Heart left ventricle (tissue), 13 donors: Measurements from ENCODE around the gene RBMX.

ENCODE experiments used
- POLR2A ChIP-seq, 2 donors: fragments of 450-650 bp; IDR thresholded peaks; one replicate each; pipeline ENCODE4 v1.6.1; 2017; ENCODE audit warnings: antibody characterized with exemption in 2 of 2, mild to moderate bottlenecking in 2 of 2, moderate library complexity in 2 of 2
- TF ChIP-seq, protein P1 (sequence below), 12 donors: fragments of 200-600 bp; sonication (generic) in 4 of 12; IDR thresholded peaks; one replicate each; pipeline versions ENCODE4 v1.5.0 to v1.8.0; 2018 to 2022; ENCODE audit warnings: antibody characterized with exemption in 12 of 12, mild to moderate bottlenecking in 5 of 12
- donor health status: ischemic (EF 13 %, LVEDD 7.1; RV severe dilation, severe dysfunction).
- donor health status: DM: no; HTN: yes; CAD: no.
- donor health status: DM: no; HTN: no; CAD: no.
- donor health status: ischemic (EF 25% LVEDD 6.9; RV normal size, moderate dysfunction).
- donor health status: ischemic (EF 25% LVEDD 5.7; RV mildly dilated, moderate dysfunction).
- donor health status: ischemic (EF 35%, LVEDD 5.7; RV mildly dilated, moderate dysfunction).
- donor health status: nonischemic (EF 11% LVEDD 7.7; RV severe dilation, severe dysfunction).
- donor health status: DM: yes; HTN: yes; CAD: no.
- donor health status: PGD.
- donor health status: ischemic (EF 29% LVEDD 5.4; RV normal size, mild dysfunction).
- donor health status: nonischemic (EF 23%, LVEDD 6.1; RV moderate dilation, normal function).

DNA sequence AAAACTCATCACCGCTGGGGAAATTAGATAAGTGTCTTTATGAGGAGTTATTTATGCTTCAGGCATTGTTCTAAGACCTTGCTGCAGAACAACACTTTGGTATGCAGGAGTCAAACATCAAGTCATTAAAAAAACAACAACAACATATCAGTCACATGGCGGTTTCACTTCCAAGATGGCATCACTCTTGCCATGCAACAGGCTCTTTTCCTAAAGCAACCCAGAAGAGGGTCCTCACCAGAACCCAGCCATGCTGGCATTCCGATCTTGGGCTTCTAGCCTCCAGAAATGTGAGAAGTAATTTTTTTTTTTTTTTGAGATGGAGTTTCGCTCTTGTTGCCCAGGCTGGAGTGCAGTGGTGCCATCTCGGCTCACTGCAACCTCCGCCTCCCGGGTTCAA is 8.7 kb upstream of the RBMX start:
- TF ChIP-seq, protein P1, sequence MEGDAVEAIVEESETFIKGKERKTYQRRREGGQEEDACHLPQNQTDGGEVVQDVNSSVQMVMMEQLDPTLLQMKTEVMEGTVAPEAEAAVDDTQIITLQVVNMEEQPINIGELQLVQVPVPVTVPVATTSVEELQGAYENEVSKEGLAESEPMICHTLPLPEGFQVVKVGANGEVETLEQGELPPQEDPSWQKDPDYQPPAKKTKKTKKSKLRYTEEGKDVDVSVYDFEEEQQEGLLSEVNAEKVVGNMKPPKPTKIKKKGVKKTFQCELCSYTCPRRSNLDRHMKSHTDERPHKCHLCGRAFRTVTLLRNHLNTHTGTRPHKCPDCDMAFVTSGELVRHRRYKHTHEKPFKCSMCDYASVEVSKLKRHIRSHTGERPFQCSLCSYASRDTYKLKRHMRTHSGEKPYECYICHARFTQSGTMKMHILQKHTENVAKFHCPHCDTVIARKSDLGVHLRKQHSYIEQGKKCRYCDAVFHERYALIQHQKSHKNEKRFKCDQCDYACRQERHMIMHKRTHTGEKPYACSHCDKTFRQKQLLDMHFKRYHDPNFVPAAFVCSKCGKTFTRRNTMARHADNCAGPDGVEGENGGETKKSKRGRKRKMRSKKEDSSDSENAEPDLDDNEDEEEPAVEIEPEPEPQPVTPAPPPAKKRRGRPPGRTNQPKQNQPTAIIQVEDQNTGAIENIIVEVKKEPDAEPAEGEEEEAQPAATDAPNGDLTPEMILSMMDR (IDR thresholded peaks at IDR 0.05) = no peak
- TF ChIP-seq POLR2A (IDR thresholded peaks at IDR 0.05) = no peak
